Transverse colon (tissue), 4 donors: ENCODE results near the gene CAMTA1. TPM values are rescaled to one million over a fixed set of nuclear protein-coding genes. Genes with fewer than 3 reads are reported as not detected.

Source experiments
- DNase-seq: peaks from one replicate; pipeline ENCODE4 v3.0.0-alpha.2; 2019
- H3K27ac ChIP-seq, 4 donors: fragments of 200-600 bp; sonication (generic); 2 replicates each; pipeline ENCODE4 v1.5.1; 2016 to 2018; ENCODE audit warnings: inconsistent platforms in 4 of 4
- H3K27me3 ChIP-seq: fragments of 200-600 bp; sonication (generic); 2 replicates; pipeline ENCODE4 v1.5.1; 2017; ENCODE audit warnings: inconsistent platforms
- H3K36me3 ChIP-seq, 4 donors: fragments of 200-600 bp; sonication (generic); 2 replicates each; pipeline ENCODE4 v1.5.1; 2017 to 2019; ENCODE audit warnings: inconsistent platforms in 4 of 4
- H3K4me1 ChIP-seq, 4 donors: fragments of 200-600 bp; sonication (generic); 2 replicates each; pipeline ENCODE4 v1.5.1; 2017 to 2020; ENCODE audit warnings: inconsistent platforms in 4 of 4
- H3K4me3 ChIP-seq, 4 donors: fragments of 200-600 bp; sonication (generic); 1 replicate in 1 of 4; 2 replicates in 3 of 4; pipeline versions ENCODE4 v1.5.1 to v1.6.1; 2017 to 2019; ENCODE audit warnings: inconsistent platforms in 4 of 4
- H3K9me3 ChIP-seq, 2 donors: fragments of 200-600 bp; sonication (generic); 2 replicates each; pipeline ENCODE4 v1.5.1; 2017 to 2019; ENCODE audit warnings: inconsistent platforms in 2 of 2
- EP300 ChIP-seq: sonication (generic); formaldehyde crosslinking; IDR thresholded peaks from one replicate; pipeline ENCODE4 v1.6.1; 2017; ENCODE audit warnings: antibody characterized with exemption, low read depth
- POLR2A ChIP-seq: fragments of 450-650 bp; IDR thresholded peaks from one replicate; pipeline ENCODE4 v1.6.1; 2016; ENCODE audit warnings: antibody characterized with exemption, mild to moderate bottlenecking, moderate library complexity
- POLR2AphosphoS5 ChIP-seq, 3 donors: sonication (generic); formaldehyde crosslinking; IDR thresholded peaks; one replicate each; pipeline ENCODE4 v1.6.1; 2016; ENCODE audit warnings: antibody characterized with exemption in 3 of 3
- WGBS, 2 donors: methylation state at CpG; one replicate each; pipeline ENCODE4 v1.1.5; 2018; ENCODE audit warnings: low coverage in 1 of 2; 5-methylcytosine and 5-hydroxymethylcytosine counted together
- in situ Hi-C, 4 donors: fragments of 200-750 bp; cut with MboI; loops; one replicate each; pipeline versions ENCODE4 v1.15.0 to v1.15.1; 2017; ENCODE audit warnings: low sequenced_read_pairs in 3 of 4, low pct_ligation_motif_present in 1 of 4, low pct_unique_long_range_greater_than_20kb in 1 of 4
- intact Hi-C: fragments of 100-400 bp; cut with DNase I; formaldehyde crosslinking; loops from one replicate; pipeline ENCODE4 v1.15.1; 2023; ENCODE audit warnings: low total_unique reads
- total RNA-seq, 4 donors: library from RNA; depleted of rRNA; stranded (reverse); fragments of >200 nt; gene quantifications; one replicate each; pipeline ENCODE4 v1.1.0, GENCODE V29; 2016
- TF ChIP-seq, protein P1 (sequence below), 5 experiments: fragments of 200-600 bp in 3 of 5; fragments of 450-650 bp in 2 of 5; sonication (generic) in 3 of 5; IDR thresholded peaks; 1 replicate in 2 of 5; 2 replicates in 3 of 5; pipeline ENCODE4 v1.5.1; 2016 to 2017; ENCODE audit warnings: antibody characterized with exemption in 5 of 5, inconsistent platforms in 3 of 5, mild to moderate bottlenecking in 2 of 5, moderate library complexity in 1 of 5

CAMTA1 gene
- total RNA-seq, 4 donors from 2014 or later: 93.8 to 268 (median 130) TPM

DNA sequence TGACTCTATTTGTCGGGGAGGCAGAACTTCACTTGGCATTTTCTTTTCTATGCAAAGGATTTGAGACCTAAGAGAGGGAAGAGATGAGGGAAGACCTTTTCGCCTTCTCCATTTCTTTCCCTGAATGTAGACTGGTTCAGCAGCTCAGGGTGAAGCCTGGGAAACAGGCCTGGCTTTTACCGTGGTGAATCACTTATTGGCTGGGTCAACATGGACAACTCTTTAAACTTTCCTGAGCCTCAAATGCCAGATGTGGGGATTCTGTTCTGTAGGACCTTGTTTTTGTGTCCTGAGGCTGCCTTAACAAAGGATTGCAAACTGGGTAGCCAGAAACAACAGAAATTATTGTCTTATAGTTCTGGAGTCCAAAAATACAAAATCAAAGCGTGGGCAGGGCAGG, 530.1 kb downstream of the CAMTA1 start:
- H3K27me3 ChIP-seq: no peaks in the 10 kb centered on the region
- in situ Hi-C loops: no loop called here
- H3K4me3 ChIP-seq: no peak overlapping the region
- H3K27ac ChIP-seq: no peak overlapping the region
- H3K9me3 ChIP-seq: no peaks in the 10 kb centered on the region
- H3K4me1 ChIP-seq: no peaks in the 10 kb centered on the region
- H3K36me3 ChIP-seq: no peaks in the 10 kb centered on the region
- 83 to 85% methylated on average over 4 of the region's 4 CpGs for WGBS, 2 donors
- DNase-seq: no peak
- TF ChIP-seq POLR2AphosphoS5 (IDR thresholded peaks at IDR 0.05) (no peak), EP300 (no peak), POLR2A (no peak)
- TF ChIP-seq, protein P1, sequence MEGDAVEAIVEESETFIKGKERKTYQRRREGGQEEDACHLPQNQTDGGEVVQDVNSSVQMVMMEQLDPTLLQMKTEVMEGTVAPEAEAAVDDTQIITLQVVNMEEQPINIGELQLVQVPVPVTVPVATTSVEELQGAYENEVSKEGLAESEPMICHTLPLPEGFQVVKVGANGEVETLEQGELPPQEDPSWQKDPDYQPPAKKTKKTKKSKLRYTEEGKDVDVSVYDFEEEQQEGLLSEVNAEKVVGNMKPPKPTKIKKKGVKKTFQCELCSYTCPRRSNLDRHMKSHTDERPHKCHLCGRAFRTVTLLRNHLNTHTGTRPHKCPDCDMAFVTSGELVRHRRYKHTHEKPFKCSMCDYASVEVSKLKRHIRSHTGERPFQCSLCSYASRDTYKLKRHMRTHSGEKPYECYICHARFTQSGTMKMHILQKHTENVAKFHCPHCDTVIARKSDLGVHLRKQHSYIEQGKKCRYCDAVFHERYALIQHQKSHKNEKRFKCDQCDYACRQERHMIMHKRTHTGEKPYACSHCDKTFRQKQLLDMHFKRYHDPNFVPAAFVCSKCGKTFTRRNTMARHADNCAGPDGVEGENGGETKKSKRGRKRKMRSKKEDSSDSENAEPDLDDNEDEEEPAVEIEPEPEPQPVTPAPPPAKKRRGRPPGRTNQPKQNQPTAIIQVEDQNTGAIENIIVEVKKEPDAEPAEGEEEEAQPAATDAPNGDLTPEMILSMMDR (IDR thresholded peaks at IDR 0.05): no peak
- intact Hi-C loops: no loop called here

DNA sequence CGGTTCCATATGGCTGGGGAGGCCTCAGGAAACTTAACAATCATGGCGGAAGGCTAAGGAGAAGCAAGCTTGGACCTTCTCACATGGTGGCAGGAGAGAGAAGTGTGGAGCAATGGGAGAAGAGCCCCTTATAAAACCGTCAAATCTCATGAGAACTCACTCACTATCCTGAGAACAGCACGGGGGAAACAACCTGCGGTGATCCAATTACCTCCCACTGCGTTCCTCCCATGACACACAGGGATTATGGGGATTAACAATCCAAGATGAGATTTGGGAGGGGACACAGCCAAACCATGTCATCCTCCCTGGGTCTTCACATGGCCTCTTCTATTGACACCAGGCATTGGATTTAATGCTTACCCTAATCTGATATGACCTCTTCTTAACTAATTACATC, 530.7 kb downstream of the CAMTA1 start:
- Histone ChIP-seq H3K27me3 (no peaks in the 10 kb centered on the region), H3K9me3 (no peaks in the 10 kb centered on the region), H3K36me3 (no peaks in the 10 kb centered on the region), H3K4me3 (no peak overlapping the region), H3K27ac (no peak overlapping the region), H3K4me1 (no peaks in the 10 kb centered on the region)
- no peak for DNase-seq
- TF ChIP-seq EP300 (no peak), POLR2A (no peak)
- WGBS, 2 donors: 86% methylated on average over 6 of the region's 6 CpGs; no CpG with 5 or more reads in 1 of the 2 donors
- intact Hi-C loops: no loop called here
- in situ Hi-C loops: no loop called here

DNA sequence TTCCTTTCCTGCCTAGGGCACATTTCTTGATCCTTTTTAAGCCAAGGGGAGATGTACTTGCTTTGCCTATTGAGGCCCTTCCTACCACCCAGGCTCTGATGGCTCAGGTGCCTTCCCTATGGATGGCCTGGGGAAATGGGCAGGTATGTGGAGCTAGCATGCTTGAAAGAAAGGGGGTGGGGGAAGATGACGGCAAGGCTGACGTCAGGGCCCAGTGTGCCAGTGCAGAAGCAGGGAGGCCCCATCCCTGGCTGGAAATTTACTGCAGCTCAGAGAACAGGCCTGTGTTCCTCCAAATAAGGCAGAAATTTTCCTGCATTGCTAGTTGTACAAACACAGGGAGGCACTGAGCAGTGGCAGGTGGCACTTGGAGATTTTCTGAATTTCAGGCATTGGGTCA, 532.6 kb downstream of the CAMTA1 start:
- peak; percentile 27 for DNase-seq

DNA sequence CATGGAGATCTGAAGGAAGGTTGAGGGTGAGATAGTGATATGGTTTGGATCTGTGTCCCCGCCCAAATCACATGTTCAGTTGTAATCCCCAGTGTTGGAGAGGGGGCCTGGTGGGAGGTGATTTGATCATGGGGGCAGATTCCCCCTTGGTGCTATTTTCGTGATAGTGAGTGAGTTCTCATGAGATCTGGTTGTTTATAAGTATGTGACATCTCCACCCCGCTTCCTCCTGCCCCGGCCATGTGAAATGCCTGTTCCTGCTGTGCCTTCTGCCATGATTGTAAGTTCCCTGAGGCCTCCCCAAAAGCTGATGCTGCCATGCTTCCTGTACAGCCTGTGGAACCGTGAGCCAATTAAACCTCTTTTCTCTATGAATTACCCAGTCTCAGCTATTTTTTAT, 533.9 kb downstream of the CAMTA1 start:
- TF ChIP-seq EP300 (no peak), POLR2AphosphoS5 (IDR thresholded peaks at IDR 0.05) (no peak), POLR2A (no peak)
- no peak overlapping the region for H3K27ac ChIP-seq
- no peaks in the 10 kb centered on the region for H3K4me1 ChIP-seq
- H3K4me3 ChIP-seq: no peak overlapping the region
- no peaks in the 10 kb centered on the region for H3K27me3 ChIP-seq
- no peak for DNase-seq
- H3K9me3 ChIP-seq: no peaks in the 10 kb centered on the region
- in situ Hi-C loops: no loop called here
- 90 to 100% methylated on average over 4 to 5 of the region's 5 CpGs for WGBS, 2 donors
- intact Hi-C loops: no loop called here
- no peaks in the 10 kb centered on the region for H3K36me3 ChIP-seq

More for the DNA sequence above, 532.6 kb downstream of the CAMTA1 start:
- TF ChIP-seq POLR2A (no peak), POLR2AphosphoS5 (IDR thresholded peaks at IDR 0.05) (no peak), EP300 (no peak)
- TF ChIP-seq, protein P1 (IDR thresholded peaks at IDR 0.05): no peak
- Histone ChIP-seq H3K27ac (no peak overlapping the region), H3K9me3 (no peaks in the 10 kb centered on the region), H3K4me3 (no peak overlapping the region), H3K27me3 (no peaks in the 10 kb centered on the region), H3K4me1 (no peaks in the 10 kb centered on the region), H3K36me3 (no peaks in the 10 kb centered on the region)
- intact Hi-C loops: no loop called here
- in situ Hi-C loops: no loop called here
- 62% methylated on average over 2 of the region's 2 CpGs; no CpG with 5 or more reads in 1 of the 2 donors for WGBS, 2 donors

DNA sequence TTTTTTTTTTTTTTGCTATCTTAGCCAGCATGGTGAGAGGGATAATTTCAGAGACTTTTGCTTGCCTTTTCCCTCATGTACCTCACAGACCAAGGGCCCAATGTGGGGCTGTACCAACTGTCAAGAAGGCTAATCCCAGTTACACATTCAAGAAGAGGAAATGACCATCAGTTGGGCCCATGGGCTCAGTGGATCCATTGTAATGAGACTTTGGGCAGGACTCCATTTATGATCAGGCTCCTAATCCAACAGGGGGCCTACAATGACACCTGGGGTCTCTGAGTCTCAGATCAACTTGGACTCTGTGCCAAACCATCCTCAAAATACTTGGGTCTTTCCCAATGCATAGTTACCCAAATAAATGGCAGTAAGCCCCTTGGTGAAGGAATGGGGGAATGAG, 535.4 kb downstream of the CAMTA1 start:
- Histone ChIP-seq H3K36me3 (no peaks in the 10 kb centered on the region), H3K9me3 (no peaks in the 10 kb centered on the region), H3K27ac (no peak overlapping the region), H3K4me1 (no peaks in the 10 kb centered on the region), H3K27me3 (no peaks in the 10 kb centered on the region), H3K4me3 (no peak overlapping the region)
- DNase-seq: no peak
- in situ Hi-C loops (no loop called here), intact Hi-C loops (no loop called here)
- TF ChIP-seq EP300 (no peak), POLR2AphosphoS5 (IDR thresholded peaks at IDR 0.05) (no peak), POLR2A (no peak)
- TF ChIP-seq, protein P1 (IDR thresholded peaks at IDR 0.05): no peak
